Common myeloid progenitor, CD34-positive (primary cell): ENCODE data around the gene FGD2.

Experiments used
- CTCF ChIA-PET: fragments of 350-600 bp; sonication (Branson Sonifier 250); formaldehyde crosslinking; loops from one replicate; lab custom pipeline; 2021; ENCODE audit warnings: antibody characterized with exemption; lab: Charles Lee
- POLR2A ChIA-PET: fragments of 350-600 bp; sonication (Branson Sonifier 250); formaldehyde crosslinking; loops from one replicate; lab custom pipeline; 2021; ENCODE audit warnings: antibody characterized with exemption; lab: Charles Lee
- DNase-seq, 3 donors: peaks; one replicate each; pipeline versions ENCODE4 v3.0.0 to v3.0.0-alpha.2; 2013
- H3K27ac ChIP-seq, 2 experiments: 1 replicate in 1 of 2; 2 replicates in 1 of 2; pipeline ENCODE4 v1.7.0; 2013; ENCODE audit warnings: inconsistent platforms in 2 of 2, low read length in 2 of 2, mild to moderate bottlenecking in 2 of 2, low read depth in 1 of 2, moderate library complexity in 1 of 2; ENCODE audit not compliant: severe bottlenecking in 2 of 2, insufficient read depth in 1 of 2, poor library complexity in 1 of 2
- H3K27me3 ChIP-seq, 5 experiments: replicated peaks in 2 of 5; 1 replicate in 3 of 5; 2 replicates in 2 of 5; pipeline versions ENCODE4 v1.6.1 to v1.7.0; 2013; ENCODE audit warnings: low read length in 4 of 5, mild to moderate bottlenecking in 2 of 5, moderate library complexity in 2 of 5, inconsistent platforms in 1 of 5; ENCODE audit not compliant: insufficient read depth in 5 of 5, control insufficient read depth in 4 of 5
- H3K36me3 ChIP-seq, 4 experiments: 1 replicate in 2 of 4; 2 replicates in 2 of 4; pipeline versions ENCODE4 v1.6.1 to v1.7.0; 2013; ENCODE audit warnings: low read length in 3 of 4, control low read depth in 1 of 4, mild to moderate bottlenecking in 1 of 4; ENCODE audit not compliant: control insufficient read depth in 4 of 4, insufficient read depth in 4 of 4
- H3K4me1 ChIP-seq, 4 experiments: 1 replicate in 3 of 4; 2 replicates in 1 of 4; pipeline versions ENCODE4 v1.6.1 to v1.7.1; 2013; ENCODE audit warnings: low read length in 3 of 4, mild to moderate bottlenecking in 3 of 4, control low read depth in 1 of 4, inconsistent platforms in 1 of 4, moderate library complexity in 1 of 4; ENCODE audit not compliant: control insufficient read depth in 4 of 4, insufficient read depth in 4 of 4; ENCODE audit errors: control extremely low read depth in 1 of 4
- H3K4me3 ChIP-seq, 7 experiments: 1 replicate in 4 of 7; 2 replicates in 3 of 7; pipeline versions ENCODE4 v1.5.1 to v1.7.0; 2013; ENCODE audit warnings: mild to moderate bottlenecking in 7 of 7, low read length in 6 of 7, moderate library complexity in 6 of 7, inconsistent platforms in 2 of 7, low read depth in 2 of 7, control low read depth in 1 of 7; ENCODE audit not compliant: insufficient read depth in 4 of 7, control insufficient read depth in 1 of 7; ENCODE audit errors: extremely low read depth in 1 of 7
- H3K9me3 ChIP-seq, 5 experiments: 1 replicate in 4 of 5; 2 replicates in 1 of 5; pipeline versions ENCODE4 v1.6.1 to v1.7.1; 2013; ENCODE audit warnings: low read length in 4 of 5, mild to moderate bottlenecking in 2 of 5, inconsistent platforms in 1 of 5, low read depth in 1 of 5, moderate library complexity in 1 of 5; ENCODE audit not compliant: control insufficient read depth in 4 of 5, insufficient read depth in 2 of 5; ENCODE audit errors: control extremely low read depth in 1 of 5
- WGBS: methylation state at CpG from one replicate; pipeline ENCODE4 v1.1.5; 2013; ENCODE audit not compliant: insufficient coverage; 5-methylcytosine and 5-hydroxymethylcytosine counted together

Gene FGD2

GRCh38 chr6:36976931-36977330 is 28.5 kb upstream of the FGD2 start:
- H3K36me3 ChIP-seq, result peaks cover 15 to 90% (median 54%) of the 10 kb centered on the region in 4 experiments
- ChIA-PET CTCF (interaction anchor here (1.0 to 3.4 kb wide), 8 partner anchors 8 to 235 kb away, joined by 3 to 20 read pairs (median 4); no protein-coding TSS in a partner anchor), POLR2A (interaction anchor here (0.6 to 1.0 kb wide), 2 partner anchors 9 to 128 kb away, joined by 3 read pairs; partner anchors contain the start of gene MTCH1)
- H3K4me3 ChIP-seq, result no peak overlapping the region
- DNase-seq, result no peak
- H3K27ac ChIP-seq, result no peak overlapping the region
- H3K27me3 ChIP-seq, result no peaks in the 10 kb centered on the region
- no peaks in the 10 kb centered on the region for H3K4me1 ChIP-seq
- 100% methylated on average over 6 of the region's 6 CpGs for WGBS
- H3K9me3 ChIP-seq, result no peaks in the 10 kb centered on the region

GRCh38 chr6:36977470-36977941 is 27.9 kb upstream of the FGD2 start:
- CTCF ChIA-PET, result interaction anchor here (0.8 to 4.9 kb wide), 10 partner anchors 13 to 235 kb away, joined by 3 to 45 read pairs (median 3); partner anchors contain the start of genes C6orf89 and PPIL1
- no peaks in the 10 kb centered on the region for H3K27me3 ChIP-seq
- POLR2A ChIA-PET, result interaction anchor here (0.6 to 1.0 kb wide), 2 partner anchors 9 to 129 kb away, joined by 3 read pairs; partner anchors contain the start of gene MTCH1
- H3K4me3 ChIP-seq, result no peak overlapping the region
- no peak overlapping the region for H3K27ac ChIP-seq
- H3K9me3 ChIP-seq, result no peaks in the 10 kb centered on the region
- 98% methylated on average over 8 of the region's 16 CpGs for WGBS
- peak in 2 of 3 donors; percentile 42 to 48 for DNase-seq
- H3K4me1 ChIP-seq, result no peaks in the 10 kb centered on the region
- peaks cover 9 to 84% (median 49%) of the 10 kb centered on the region in 4 experiments for H3K36me3 ChIP-seq

- ChIA-PET POLR2A (no interaction called here), CTCF (interaction anchor here (0.7 to 4.9 kb wide), 22 partner anchors 8 to 234 kb away, joined by 3 to 45 read pairs (median 4); partner anchors contain the start of genes C6orf89, FGD2 and PI16)
- DNase-seq, result no peak
- Histone ChIP-seq H3K27ac (peak overlapping the region in 1 of 2 experiments; percentile 21), H3K4me1 (peaks cover 2 to 10% (median 8%) of the 10 kb centered on the region in 4 experiments), H3K4me3 (no peak overlapping the region), H3K36me3 (peaks cover 8 to 73% (median 42%) of the 10 kb centered on the region in 4 experiments), H3K27me3 (no peaks in the 10 kb centered on the region), H3K9me3 (no peaks in the 10 kb centered on the region)
- 97% methylated on average over 8 of the region's 11 CpGs for WGBS
These were observed 26.8 kb upstream of the FGD2 start for GRCh38 chr6:36978421-36979346.

- POLR2A ChIA-PET, result no interaction called here
- Histone ChIP-seq H3K27ac (no peak overlapping the region), H3K27me3 (no peaks in the 10 kb centered on the region), H3K9me3 (no peaks in the 10 kb centered on the region), H3K4me1 (peaks cover 5 to 17% (median 11%) of the 10 kb centered on the region in 4 experiments), H3K36me3 (peaks cover 8 to 66% (median 38%) of the 10 kb centered on the region in 4 experiments), H3K4me3 (no peak overlapping the region)
- peak; percentile 42 to 77 (median 72) for DNase-seq
- 18% methylated on average over 3 of the region's 4 CpGs for WGBS
- CTCF ChIA-PET, result interaction anchor here (0.7 to 4.9 kb wide), 17 partner anchors 8 to 214 kb away, joined by 3 to 45 read pairs (median 4); partner anchors contain the start of genes C6orf89, FGD2 and PI16
These were observed 26.1 kb upstream of the FGD2 start for GRCh38 chr6:36979347-36979742.

GRCh38 chr6:36980129-36980528 is 25.3 kb upstream of the FGD2 start:
- DNase-seq, result no peak
- no peak overlapping the region for H3K4me3 ChIP-seq
- peaks cover 6 to 25% (median 18%) of the 10 kb centered on the region in 4 experiments for H3K4me1 ChIP-seq
- 94% methylated on average over 6 of the region's 6 CpGs for WGBS
- H3K9me3 ChIP-seq, result no peaks in the 10 kb centered on the region
- no peaks in the 10 kb centered on the region for H3K27me3 ChIP-seq
- ChIA-PET CTCF (interaction anchor here (0.8 to 4.9 kb wide), 9 partner anchors 9 to 213 kb away, joined by 3 to 45 read pairs (median 10); partner anchors contain the start of genes C6orf89 and FGD2), POLR2A (no interaction called here)
- H3K27ac ChIP-seq, result no peak overlapping the region
- H3K36me3 ChIP-seq, result peaks cover 4 to 58% (median 31%) of the 10 kb centered on the region in 4 experiments

GRCh38 chr6:36980876-36981619 is 24.4 kb upstream of the FGD2 start:
- Histone ChIP-seq H3K4me1 (peaks cover 6 to 28% (median 21%) of the 10 kb centered on the region in 4 experiments), H3K36me3 (peaks cover 3 to 49% (median 25%) of the 10 kb centered on the region in 4 experiments), H3K4me3 (no peak overlapping the region), H3K27me3 (no peaks in the 10 kb centered on the region), H3K27ac (no peak overlapping the region), H3K9me3 (no peaks in the 10 kb centered on the region)
- ChIA-PET CTCF (interaction anchor here (0.7 to 4.9 kb wide), 10 partner anchors 8 to 213 kb away, joined by 3 to 45 read pairs (median 7); partner anchors contain the start of genes C6orf89 and FGD2), POLR2A (no interaction called here)
- DNase-seq, result no peak
- WGBS, result 91% methylated on average over 13 of the region's 14 CpGs
